Activated CD8-positive, alpha-beta memory T cell treated with anti-CD3 and anti-CD28 coated beads for 1 hour (primary cell): ENCODE measurements around the gene GLDN.

Source experiments
- DNase-seq, 2 donors: peaks; one replicate each; pipeline ENCODE4 v3.0.0-alpha.2; 2020; ENCODE audit warnings: low read depth in 1 of 2; ENCODE audit errors: extremely low read depth in 1 of 2

Gene GLDN

GRCh38 chr15:51341366-51342226 is at the start of gene GLDN:
Gene GLDN, plus strand, starts transcription at chr15:51341655. Its CDS starts 30 bp downstream, at chr15:51341685.
- DNase-seq: no peak

- no peak for DNase-seq
Measured at GRCh38 chr15:51298620-51299019, 42.8 kb upstream of the GLDN start.

DNA sequence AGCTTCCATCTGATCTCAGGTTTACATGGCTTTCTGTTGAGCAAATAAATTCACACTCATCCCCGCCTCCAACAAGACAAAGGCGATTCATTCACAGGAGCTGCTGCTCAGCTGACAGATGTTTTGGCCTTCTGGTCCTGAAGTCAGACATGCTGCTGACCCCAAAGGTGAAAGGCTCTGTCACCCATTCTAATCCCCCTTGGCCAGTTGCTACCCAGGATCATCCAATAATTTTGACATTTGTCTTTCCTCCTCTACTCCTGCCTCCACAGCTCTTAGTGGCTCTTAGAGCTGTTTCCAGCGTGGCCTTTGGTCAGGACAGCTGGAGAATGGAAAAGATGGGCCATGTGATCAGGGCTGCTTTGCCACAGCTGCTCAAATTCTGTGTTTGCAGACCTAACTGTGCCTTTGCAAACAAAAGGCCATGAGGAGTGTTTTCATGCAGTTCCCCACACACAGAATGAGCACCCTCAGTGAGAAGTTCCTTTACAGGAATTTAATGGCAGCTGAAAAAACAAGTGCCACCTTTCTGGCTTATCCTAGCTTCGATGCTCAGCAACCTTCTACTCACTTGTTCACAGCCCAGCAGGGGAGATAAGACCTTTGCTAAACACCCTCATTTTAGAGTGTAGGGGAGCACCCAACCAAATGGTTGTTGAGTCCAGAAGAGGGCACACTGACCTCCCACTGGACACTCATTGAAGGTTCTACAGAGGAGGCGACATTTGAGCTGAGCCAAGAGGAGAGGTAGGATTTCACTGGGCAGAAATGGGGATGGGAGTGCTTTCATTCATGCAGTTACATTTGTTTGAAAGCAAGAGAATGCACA is 42.1 kb upstream of the GLDN start:
- no peak for DNase-seq

GRCh38 chr15:51302480-51302879 is 39.0 kb upstream of the GLDN start:
- DNase-seq: no peak

GRCh38 chr15:51303462-51303980 is 37.9 kb upstream of the GLDN start:
- DNase-seq: no peak

- DNase-seq: no peak
Measured at GRCh38 chr15:51307325-51307724, 34.1 kb upstream of the GLDN start.

GRCh38 chr15:51307811-51308210 is 33.6 kb upstream of the GLDN start:
- DNase-seq: no peak

DNA sequence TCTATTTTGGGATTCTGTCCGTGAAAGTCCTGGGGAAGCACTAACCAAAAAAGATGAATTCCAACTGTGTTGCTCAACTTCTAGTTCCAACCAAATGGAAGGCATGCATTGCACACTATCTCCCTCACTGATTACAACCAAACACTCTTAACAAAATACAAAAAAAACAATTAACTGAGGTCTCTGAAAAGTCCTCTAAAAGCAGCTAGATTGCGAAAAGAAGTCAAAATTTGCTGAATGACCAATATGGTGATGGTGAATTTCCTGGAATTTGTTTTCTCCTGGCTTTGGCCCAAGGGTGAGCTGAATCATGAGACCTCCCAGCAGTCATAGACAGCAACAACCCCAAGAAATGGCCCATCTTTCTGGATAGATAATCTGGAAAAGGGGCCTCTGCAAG is 31.4 kb upstream of the GLDN start:
- DNase-seq: no peak

DNA sequence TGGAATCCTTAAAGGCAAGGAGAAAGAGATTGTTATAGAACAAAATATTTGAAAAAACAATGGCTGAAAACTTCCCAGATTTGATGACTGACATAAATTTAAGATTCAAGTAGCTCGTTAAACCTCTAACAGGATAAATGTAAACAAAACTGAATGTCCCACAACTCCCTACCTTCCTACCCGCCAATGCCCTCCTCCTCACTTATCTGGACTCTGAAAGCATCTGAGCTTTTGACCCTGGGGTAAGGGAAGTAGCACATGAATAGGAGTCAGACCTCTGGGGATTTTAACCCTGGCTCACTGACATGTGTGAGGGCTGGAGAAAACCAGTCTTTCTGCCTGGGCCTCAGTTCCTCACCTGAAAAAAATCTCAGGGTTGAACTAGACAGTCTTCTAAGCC is 29.9 kb upstream of the GLDN start:
- DNase-seq: no peak

GRCh38 chr15:51312166-51313073 is 29.0 kb upstream of the GLDN start:
- no peak for DNase-seq

DNA sequence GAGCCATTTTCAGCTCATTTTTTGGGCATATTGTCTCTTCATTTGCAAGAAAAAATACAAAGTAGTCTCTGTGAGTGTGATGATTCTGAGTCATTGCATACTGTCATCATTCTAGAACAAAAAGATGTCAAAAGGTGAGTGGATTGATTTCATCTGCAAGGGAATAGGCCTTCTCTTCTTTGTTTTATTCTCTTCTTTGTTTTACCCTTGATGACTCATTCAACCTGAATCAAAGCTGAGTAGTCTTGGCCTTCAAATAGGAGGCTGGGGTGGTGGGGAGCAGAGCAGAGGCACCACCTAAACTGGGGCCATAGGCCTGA is 28.4 kb upstream of the GLDN start:
- no peak for DNase-seq

DNA sequence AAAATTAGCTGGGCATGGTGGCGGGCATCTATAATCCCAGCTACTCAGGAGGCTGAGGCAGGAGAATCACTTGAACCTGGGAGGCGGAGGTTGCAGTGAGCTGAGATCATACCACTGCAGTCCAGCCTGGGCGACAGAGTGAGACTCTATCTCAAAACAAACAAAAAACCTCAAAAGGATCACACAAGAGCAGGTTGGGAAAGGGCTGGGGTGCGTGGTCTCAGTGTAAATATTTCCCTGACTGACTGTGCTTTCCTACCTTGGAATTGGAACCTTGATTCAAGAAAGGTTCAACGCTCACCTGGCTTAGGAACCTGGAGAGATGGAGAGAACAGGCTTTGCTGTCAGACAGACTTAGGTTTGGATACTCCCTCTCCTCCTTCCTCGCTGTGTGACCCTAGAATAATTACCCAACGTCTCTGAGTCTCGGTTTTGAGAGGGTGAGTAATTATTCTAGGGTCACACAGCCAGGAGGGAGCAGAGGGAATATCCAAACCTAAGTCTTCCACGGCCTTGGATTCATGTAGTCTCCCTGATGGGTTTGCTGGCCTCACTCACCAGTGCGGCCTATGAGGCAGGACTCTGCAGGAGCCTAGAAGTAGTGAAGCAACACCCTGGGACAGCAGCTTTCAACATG is 27.7 kb upstream of the GLDN start:
- DNase-seq: no peak

DNA sequence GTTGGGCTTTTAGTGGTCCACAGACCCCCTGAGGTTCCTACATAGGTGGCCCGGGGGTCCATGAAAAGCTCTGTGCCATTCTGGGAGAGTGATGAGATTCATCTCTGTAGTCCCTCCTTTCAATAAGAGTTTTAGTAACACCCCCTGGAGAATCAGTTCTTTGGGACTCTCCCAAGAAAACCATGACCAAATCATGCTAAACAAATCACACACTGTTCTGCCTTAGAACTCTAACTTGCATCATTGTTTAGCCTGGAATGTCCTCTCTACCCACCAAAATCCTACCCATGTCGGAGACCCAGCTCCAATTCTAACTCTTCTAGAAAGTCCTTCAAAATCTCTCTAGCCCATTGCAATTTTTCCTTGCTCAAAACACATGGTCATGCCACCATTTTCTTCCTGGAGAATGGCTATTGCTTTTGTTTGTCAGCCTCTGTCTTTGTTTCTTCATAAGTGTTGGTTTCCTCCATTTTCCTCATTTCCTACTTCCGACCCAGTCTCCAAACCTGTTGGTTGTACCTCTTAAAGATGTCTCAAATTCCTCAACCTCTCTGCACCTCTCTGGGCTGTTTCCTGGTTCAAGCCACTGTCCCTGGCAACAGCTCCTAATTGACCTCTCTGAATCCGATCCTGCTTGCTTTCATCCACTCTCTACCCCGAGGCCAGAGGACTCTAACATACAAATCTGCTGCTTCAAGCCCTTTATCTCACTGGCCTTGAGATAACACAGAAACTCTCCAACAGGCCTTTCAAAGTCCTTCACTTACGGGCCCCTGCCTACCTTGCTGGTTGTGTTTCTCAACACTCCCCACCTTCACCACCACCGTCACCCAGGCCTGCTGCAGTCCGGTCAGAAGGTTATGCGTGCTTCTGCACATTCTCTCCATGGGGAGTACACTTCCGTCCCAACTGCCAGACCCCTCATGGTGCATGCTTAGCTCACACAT is 26.8 kb upstream of the GLDN start:
- DNase-seq: no peak

GRCh38 chr15:51315726-51316125 is 25.7 kb upstream of the GLDN start:
- DNase-seq: no peak

DNA sequence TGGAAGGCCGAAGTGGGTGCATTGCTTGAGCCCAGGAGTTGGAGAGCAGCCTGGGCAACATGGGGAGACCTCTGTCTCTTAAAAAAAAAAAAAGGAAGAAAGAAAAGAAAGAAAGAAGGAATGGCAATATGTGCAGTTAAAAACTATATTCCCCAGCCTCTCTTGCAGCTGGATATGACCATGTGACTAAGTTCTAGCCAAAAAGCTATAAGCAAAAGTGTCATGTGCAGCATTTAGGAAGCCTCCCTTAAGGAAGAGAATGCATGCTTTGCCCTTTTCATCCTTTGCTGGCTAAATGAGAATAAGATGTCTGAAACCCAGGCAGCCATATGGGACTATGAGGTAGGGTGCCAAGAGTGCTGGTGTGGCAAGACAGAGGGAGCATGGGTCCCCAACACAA is 24.8 kb upstream of the GLDN start:
- no peak for DNase-seq

DNA sequence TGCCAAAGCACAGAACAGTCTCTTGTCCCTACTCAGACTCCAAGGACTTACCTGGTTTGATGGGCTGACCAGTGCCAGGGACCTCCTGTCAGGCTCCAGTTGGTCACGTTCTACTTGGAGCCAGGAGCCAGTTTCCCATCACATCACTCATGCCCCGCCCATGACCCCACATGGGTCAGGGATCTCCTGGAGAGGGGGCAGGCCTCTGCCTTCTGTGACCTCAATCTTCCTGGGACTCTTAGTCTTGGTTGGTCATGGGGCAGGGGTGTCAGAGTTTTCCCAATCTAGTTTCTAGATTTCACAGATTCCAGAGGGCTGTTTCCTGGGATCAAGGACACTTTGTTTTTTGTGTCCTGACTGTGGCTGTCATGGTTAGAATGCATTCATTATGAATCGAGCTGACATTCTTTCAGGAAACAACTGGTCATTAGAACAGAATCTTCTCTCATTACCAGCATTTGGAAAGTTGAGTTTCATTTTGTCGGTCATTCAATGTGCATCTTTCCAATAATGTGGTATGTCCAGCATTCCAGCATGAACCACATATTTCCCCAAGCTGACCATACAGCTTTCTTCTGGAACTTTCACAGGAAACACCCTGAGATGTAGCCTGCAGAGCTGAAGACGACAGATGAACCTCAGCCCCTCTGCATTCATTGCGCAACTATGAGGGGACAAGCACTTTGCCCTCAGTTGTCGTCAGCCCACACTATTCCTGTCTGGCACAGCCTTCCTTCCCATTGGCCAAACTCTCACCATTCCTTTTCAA is 22.9 kb upstream of the GLDN start:
- DNase-seq: no peak

- DNase-seq: no peak
Measured at GRCh38 chr15:51319539-51319938, 21.9 kb upstream of the GLDN start.

DNA sequence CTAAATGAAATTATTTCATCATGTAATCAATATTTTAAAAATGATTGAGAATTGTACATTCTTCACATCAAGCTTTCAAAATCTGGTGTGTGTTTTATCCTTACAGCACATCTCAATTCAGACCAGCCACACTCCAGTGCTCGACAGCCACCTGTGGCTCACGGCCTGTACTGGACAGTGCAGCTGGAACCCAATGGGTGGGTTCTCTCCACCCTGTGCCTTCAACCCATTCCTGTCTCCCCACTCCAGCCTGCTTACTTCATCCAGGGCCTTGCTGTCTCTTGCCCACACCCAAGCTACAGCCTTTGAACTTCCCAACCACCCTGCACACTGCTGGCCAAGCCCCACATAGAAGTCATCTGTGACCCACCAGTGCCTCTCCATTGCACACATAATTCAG is 20.6 kb upstream of the GLDN start:
- DNase-seq: no peak

DNA sequence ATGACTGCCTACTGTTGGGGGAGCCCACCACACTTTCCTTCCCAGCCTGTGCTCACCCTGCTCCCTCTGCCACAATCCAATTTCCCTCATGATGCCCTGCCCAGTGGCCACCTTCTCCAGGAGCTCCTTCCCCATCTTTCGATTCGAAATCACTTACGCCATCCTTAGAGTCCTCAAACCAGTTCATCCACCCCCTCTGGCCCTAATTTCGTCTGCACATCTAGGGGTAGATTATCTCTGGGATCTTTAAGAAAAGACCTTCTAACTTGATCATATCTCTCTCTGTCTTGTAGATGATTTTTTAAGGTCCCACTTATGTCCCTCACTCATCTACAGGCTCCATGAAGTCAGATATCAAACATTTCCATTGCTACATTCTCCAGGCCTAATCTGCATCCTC is 20.1 kb upstream of the GLDN start:
- DNase-seq: no peak
